Astrocyte of the cerebellum (primary cell): ENCODE measurements around the gene MAOB.

Source experiments
- DNase-seq: peaks from one replicate; pipeline ENCODE4 v3.0.0-alpha.2; 2011; ENCODE audit warnings: low read depth
- H3K4me3 ChIP-seq: 2 replicates; pipeline ENCODE4 v1.5.1; 2011; ENCODE audit warnings: mild to moderate bottlenecking, low read depth, low read length, moderate library complexity
- in situ Hi-C: cut with HindIII; loops from 2 replicates; pipeline ENCODE4 v1.10.0; 2017; ENCODE audit warnings: low sequenced_read_pairs
- TF ChIP-seq, protein P1 (sequence below): IDR thresholded peaks from 2 replicates; pipeline ENCODE4 v1.5.1; 2012; ENCODE audit warnings: low read length, low read depth, moderate library complexity, mild to moderate bottlenecking; ENCODE audit errors: missing control alignments

The MAOB gene

DNA sequence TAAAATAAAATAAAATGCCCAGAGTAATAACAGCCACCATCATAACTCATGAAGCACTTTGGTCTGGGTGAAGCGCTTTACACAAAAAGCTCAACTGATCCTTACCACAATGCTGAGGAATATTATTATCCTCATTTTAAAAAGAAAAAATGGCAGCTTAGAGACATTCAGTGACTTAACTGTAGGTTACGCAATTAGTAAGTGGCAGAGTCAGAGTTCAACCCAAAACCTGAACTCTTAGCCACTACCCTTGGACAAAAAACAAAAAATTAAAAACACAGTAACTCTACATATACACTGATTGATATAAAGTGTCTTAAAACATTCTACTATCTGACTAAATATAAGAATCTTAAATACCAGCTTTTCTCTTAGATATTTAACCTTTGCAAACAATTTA is 34.9 kb downstream of the MAOB start:
- no peak overlapping the region for H3K4me3 ChIP-seq
- in situ Hi-C loops, result no loop called here
- no peak for DNase-seq
- TF ChIP-seq, protein P1, sequence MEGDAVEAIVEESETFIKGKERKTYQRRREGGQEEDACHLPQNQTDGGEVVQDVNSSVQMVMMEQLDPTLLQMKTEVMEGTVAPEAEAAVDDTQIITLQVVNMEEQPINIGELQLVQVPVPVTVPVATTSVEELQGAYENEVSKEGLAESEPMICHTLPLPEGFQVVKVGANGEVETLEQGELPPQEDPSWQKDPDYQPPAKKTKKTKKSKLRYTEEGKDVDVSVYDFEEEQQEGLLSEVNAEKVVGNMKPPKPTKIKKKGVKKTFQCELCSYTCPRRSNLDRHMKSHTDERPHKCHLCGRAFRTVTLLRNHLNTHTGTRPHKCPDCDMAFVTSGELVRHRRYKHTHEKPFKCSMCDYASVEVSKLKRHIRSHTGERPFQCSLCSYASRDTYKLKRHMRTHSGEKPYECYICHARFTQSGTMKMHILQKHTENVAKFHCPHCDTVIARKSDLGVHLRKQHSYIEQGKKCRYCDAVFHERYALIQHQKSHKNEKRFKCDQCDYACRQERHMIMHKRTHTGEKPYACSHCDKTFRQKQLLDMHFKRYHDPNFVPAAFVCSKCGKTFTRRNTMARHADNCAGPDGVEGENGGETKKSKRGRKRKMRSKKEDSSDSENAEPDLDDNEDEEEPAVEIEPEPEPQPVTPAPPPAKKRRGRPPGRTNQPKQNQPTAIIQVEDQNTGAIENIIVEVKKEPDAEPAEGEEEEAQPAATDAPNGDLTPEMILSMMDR, result no peak

DNA sequence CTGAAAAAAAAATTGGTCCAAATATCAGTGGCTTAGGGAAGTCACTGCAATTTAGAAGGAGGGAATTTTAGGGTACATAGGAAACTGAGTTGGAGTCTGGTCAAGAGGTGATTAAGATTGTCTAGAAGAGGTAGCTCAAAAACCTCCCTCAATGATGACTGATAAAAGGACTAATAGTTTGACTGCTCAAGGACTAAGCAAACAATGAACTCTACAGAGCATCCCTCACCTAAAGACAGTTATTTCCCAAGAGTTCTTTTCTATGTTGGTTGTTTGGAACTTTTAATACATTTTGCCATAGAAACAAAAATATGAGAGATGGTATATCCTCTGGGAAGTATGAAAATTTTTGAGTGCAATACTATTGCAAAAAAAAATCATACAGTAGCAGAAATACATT is 35.7 kb downstream of the MAOB start:
- TF ChIP-seq, protein P1, result no peak
- no peak overlapping the region for H3K4me3 ChIP-seq
- DNase-seq, result no peak
- in situ Hi-C loops, result no loop called here

DNA sequence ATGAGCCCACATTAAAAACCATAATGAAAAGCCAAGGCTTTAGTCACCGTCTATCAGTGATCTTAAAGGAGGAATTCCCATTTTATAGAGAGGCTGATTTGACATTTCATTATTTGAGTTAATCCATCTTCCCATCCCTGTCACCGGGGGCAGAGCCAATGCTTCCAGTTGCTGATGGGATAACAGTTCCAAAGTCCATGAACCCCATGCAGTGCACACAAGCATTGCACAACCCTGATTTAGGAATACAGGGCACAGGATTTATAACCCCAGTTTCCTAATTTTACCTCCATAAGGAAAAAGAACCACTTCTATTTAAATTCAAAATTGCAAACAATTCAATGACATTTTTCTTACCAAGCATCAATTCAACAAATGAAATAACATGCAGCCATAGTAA is 36.5 kb downstream of the MAOB start:
- DNase-seq, result no peak
- TF ChIP-seq, protein P1, result no peak
- no peak overlapping the region for H3K4me3 ChIP-seq
- in situ Hi-C loops, result no loop called here

DNA sequence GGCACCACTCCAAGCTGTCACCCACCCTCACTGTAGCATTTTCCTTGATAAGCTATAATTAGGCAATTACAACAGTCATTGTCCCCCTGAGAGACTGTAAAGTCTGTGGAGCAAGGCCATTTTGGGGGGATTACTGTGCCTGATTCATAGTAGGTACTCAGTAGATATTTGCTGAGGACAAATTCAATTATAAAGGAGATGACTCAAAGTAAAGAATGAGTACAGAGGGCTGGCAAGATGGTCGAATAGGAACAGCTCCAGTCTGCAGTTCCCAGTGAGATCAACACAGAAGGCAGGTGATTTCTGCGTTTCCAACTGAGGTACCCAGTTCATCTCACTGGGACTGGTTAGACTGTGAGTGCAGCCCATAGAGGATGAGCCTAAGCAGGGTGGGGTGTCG is 42.0 kb downstream of the MAOB start:
- in situ Hi-C loops, result no loop called here
- H3K4me3 ChIP-seq, result no peak overlapping the region
- TF ChIP-seq, protein P1, result no peak
- no peak for DNase-seq

DNA sequence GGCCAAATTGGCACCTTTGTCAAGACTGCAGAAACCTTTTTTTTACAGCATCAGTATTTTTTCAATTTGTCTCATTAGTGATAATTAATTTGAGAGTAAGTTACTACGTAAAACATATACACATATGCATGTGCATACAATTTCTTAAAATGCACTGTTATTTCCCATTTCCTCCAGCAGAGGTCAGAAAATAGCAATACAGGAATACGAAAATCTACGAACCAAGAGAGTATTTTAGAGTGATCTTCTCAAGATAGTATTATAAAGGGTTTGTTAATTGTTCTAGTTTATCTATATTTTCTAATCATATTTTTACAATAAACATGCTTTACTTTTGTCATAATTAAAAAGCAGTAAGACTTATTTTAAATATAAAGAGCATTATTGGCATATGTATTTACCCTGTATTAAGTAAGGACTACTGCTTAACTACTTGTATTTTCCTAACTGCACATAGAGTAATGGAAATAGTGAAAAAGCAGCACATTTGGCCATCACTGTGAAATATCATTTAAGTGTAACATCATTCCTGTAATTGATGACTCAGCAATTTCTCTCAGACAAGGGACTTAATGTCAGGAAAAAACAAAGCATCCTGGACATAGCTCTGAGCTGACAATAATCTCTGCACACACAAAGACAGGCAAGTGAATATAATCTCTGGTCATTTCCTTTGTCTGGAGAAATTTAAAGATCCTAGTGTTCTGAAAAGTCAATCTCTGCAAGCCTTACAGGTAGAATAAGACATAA is 45.6 kb downstream of the MAOB start:
- in situ Hi-C loops, result no loop called here
- TF ChIP-seq, protein P1, result peak; percentile 45
- H3K4me3 ChIP-seq, result no peak overlapping the region
- DNase-seq, result no peak

DNA sequence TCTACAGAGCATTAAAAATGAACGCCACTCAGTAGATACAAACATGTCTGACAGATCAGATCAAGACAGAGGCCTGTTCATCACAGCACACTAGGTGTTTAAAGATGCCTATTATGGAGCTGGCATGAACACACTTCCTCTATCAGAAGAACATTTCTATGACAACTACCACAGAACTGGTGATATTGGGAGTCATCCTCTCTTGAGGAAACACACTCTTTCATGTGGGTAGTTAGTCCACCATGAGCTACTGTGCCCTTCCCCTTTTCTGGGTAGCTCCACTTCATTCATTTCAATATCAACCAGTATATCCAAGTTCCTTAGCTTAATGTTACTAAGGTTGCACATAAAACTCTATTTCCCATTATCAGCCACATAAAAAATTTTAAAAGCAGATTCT is 46.7 kb downstream of the MAOB start:
- TF ChIP-seq, protein P1, result no peak
- in situ Hi-C loops, result no loop called here
- H3K4me3 ChIP-seq, result no peak overlapping the region
- no peak for DNase-seq
